Prostate gland (tissue), 2 donors: ENCODE results near the gene HTRA2. TPM values are rescaled to one million over a fixed set of nuclear protein-coding genes. Genes with fewer than 3 reads are reported as not detected.

Experiments used
- DNase-seq: peaks from one replicate; pipeline ENCODE4 v3.0.0-alpha.2; 2019; ENCODE audit warnings: low spot score
- H3K27ac ChIP-seq, 2 donors: fragments of 200-600 bp; sonication (generic); 2 replicates each; pipeline ENCODE4 v1.5.1; 2017 to 2019
- H3K27me3 ChIP-seq: fragments of 200-600 bp; sonication (generic); replicated peaks from 2 replicates; pipeline ENCODE4 v1.5.1; 2019; ENCODE audit not compliant: insufficient read depth
- H3K36me3 ChIP-seq, 2 donors: fragments of 200-600 bp; sonication (generic); 1 replicate in 1 of 2; 2 replicates in 1 of 2; pipeline versions ENCODE4 v1.5.1 to v1.8.1; 2017 to 2019
- H3K4me1 ChIP-seq: fragments of 200-600 bp; sonication (generic); replicated peaks from 2 replicates; pipeline ENCODE4 v1.5.1; 2019
- H3K4me3 ChIP-seq, 2 donors: fragments of 200-600 bp; sonication (generic); 2 replicates each; pipeline ENCODE4 v1.5.1; 2017 to 2019
- H3K9me3 ChIP-seq: fragments of 200-600 bp; sonication (generic); 2 replicates; pipeline ENCODE4 v1.5.1; 2017
- POLR2A ChIP-seq: fragments of 450-650 bp; IDR thresholded peaks from one replicate; pipeline ENCODE4 v1.6.1; 2016; ENCODE audit warnings: antibody characterized with exemption, mild to moderate bottlenecking
- POLR2AphosphoS5 ChIP-seq: sonication (generic); formaldehyde crosslinking; IDR thresholded peaks from one replicate; pipeline ENCODE4 v1.6.1; 2017; ENCODE audit warnings: antibody characterized with exemption
- WGBS: methylation state at CpG from one replicate; pipeline ENCODE4 v1.1.5; 2018; 5-methylcytosine and 5-hydroxymethylcytosine counted together
- intact Hi-C: fragments of 100-400 bp; cut with DNase I; formaldehyde crosslinking; loops from one replicate; pipeline ENCODE4 v1.14.2; 2022
- total RNA-seq, 2 donors: library from RNA; depleted of rRNA; stranded (reverse); fragments of >200 nt; gene quantifications; one replicate each; pipeline ENCODE4 v1.1.0, GENCODE V29; 2016
- TF ChIP-seq, protein P1 (sequence below), 4 experiments: fragments of 200-600 bp in 2 of 4; fragments of 450-650 bp in 2 of 4; sonication (generic) in 2 of 4; IDR thresholded peaks; 1 replicate in 3 of 4; 2 replicates in 1 of 4; pipeline ENCODE4 v1.5.1; 2016 to 2019; ENCODE audit warnings: antibody characterized with exemption in 4 of 4, mild to moderate bottlenecking in 2 of 4, moderate library complexity in 2 of 4

The HTRA2 gene
- total RNA-seq, 2 donors from 2014 or later = 19.1 to 37.9 TPM

DNA sequence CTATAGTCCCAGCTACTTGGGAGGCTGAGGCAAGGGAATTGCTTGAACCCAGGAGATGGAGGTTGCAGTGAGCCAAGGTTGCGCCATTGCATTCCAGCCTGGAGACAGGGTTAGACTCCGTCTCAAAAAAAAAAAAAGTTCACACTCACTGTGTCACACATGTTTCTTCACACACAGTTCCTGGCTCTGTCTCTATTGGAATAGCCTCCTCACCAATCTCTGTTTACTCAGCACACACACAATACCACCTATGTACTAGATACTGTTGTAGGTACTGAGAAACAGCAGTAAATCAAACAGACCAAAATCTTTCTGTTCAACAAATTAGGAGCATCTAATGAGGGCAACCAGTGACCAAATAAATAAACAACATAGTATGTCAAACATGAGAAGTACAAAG lies 43.6 kb upstream of the HTRA2 start:
- H3K27ac ChIP-seq = no peak overlapping the region
- H3K27me3 ChIP-seq = no peaks in the 10 kb centered on the region
- no peak overlapping the region for H3K4me3 ChIP-seq
- H3K4me1 ChIP-seq = peaks cover 7% of the 10 kb centered on the region
- DNase-seq = no peak
- H3K36me3 ChIP-seq = peaks cover 0 to 5% of the 10 kb centered on the region in 2 donors
- H3K9me3 ChIP-seq = no peaks in the 10 kb centered on the region
- TF ChIP-seq, protein P1, sequence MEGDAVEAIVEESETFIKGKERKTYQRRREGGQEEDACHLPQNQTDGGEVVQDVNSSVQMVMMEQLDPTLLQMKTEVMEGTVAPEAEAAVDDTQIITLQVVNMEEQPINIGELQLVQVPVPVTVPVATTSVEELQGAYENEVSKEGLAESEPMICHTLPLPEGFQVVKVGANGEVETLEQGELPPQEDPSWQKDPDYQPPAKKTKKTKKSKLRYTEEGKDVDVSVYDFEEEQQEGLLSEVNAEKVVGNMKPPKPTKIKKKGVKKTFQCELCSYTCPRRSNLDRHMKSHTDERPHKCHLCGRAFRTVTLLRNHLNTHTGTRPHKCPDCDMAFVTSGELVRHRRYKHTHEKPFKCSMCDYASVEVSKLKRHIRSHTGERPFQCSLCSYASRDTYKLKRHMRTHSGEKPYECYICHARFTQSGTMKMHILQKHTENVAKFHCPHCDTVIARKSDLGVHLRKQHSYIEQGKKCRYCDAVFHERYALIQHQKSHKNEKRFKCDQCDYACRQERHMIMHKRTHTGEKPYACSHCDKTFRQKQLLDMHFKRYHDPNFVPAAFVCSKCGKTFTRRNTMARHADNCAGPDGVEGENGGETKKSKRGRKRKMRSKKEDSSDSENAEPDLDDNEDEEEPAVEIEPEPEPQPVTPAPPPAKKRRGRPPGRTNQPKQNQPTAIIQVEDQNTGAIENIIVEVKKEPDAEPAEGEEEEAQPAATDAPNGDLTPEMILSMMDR (IDR thresholded peaks at IDR 0.05) = no peak
- TF ChIP-seq POLR2A (no peak), POLR2AphosphoS5 (no peak)
- WGBS = 87% methylated on average over 2 of the region's 2 CpGs
- intact Hi-C loops = no loop called here

DNA sequence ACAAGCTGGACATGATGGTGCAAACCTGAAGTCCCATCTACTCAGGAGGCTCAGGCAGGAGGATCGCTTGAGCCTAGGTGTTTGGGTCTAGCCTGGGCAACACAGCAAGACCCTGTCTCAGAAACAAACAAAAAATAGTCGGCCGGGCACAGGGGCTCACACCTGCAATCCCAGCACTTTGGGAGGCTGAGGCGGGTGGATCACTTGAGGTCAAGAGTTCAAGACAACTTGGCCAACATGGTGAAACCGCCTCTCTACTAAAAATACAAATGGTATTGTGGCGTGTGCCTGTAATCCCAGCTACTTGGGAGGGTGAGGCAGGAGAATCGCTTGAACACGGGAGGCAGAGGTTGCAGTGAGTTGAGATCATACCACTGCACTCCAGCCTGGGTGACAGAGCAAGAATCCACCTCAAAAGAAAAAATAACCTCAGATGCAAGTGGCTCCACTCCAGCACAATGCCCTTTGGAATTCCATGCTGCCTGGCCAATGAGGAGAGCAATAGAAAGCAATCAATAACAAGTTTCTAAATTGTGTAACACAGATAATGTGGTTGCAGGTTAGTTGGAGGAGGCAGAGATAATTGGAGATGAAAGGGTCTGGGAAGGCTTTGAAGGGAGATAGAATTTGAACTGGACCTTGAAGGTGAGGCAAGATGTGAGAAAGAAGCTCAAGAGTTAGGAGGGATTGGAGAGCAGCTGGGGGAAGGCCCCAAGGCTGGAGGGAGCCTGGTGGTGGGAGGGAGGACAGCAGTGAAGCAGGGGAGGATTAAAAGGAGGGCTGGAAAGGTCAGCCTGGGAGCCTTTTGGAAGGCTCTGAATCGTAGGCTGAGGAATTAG lies 40.9 kb upstream of the HTRA2 start:
- Histone ChIP-seq H3K4me3 (no peak overlapping the region), H3K27ac (no peak overlapping the region), H3K4me1 (no peaks in the 10 kb centered on the region), H3K9me3 (no peaks in the 10 kb centered on the region), H3K36me3 (peaks cover 17 to 24% of the 10 kb centered on the region in 2 donors), H3K27me3 (no peaks in the 10 kb centered on the region)
- TF ChIP-seq POLR2AphosphoS5 = no peak
- TF ChIP-seq, protein P1 (IDR thresholded peaks at IDR 0.05) = no peak
- no peak for DNase-seq
- intact Hi-C loops = no loop called here
- 92% methylated on average over 9 of the region's 9 CpGs for WGBS

DNA sequence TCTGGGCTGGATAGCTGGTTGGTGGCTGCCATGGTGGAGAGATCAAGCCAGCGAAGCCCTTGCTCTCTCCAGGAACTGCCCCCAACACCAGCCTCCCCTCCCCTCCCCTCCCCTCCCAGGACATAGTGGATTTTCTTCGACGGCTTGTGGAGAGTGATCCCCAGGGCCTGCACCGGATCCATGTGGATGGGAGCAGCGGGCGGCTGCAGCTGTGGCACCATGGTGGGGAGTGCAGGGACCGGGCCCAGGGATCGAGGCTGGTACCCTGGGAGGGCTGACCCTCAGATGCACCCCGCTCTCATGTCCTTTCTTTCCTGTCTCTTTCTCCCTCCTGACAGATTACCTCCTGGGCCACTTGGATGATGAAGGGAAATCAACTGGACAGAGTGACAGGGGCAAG lies 39.8 kb upstream of the HTRA2 start:
- H3K36me3 ChIP-seq = peaks cover 17 to 24% of the 10 kb centered on the region in 2 donors
- DNase-seq = no peak
- no peak overlapping the region for H3K27ac ChIP-seq
- H3K4me3 ChIP-seq = no peak overlapping the region
- intact Hi-C loops = no loop called here
- no peaks in the 10 kb centered on the region for H3K27me3 ChIP-seq
- no peaks in the 10 kb centered on the region for H3K9me3 ChIP-seq
- WGBS = 92% methylated on average over 9 of the region's 9 CpGs
- no peaks in the 10 kb centered on the region for H3K4me1 ChIP-seq
- TF ChIP-seq POLR2AphosphoS5 (no peak), POLR2A (no peak)
- TF ChIP-seq, protein P1 (IDR thresholded peaks at IDR 0.05) = no peak

DNA sequence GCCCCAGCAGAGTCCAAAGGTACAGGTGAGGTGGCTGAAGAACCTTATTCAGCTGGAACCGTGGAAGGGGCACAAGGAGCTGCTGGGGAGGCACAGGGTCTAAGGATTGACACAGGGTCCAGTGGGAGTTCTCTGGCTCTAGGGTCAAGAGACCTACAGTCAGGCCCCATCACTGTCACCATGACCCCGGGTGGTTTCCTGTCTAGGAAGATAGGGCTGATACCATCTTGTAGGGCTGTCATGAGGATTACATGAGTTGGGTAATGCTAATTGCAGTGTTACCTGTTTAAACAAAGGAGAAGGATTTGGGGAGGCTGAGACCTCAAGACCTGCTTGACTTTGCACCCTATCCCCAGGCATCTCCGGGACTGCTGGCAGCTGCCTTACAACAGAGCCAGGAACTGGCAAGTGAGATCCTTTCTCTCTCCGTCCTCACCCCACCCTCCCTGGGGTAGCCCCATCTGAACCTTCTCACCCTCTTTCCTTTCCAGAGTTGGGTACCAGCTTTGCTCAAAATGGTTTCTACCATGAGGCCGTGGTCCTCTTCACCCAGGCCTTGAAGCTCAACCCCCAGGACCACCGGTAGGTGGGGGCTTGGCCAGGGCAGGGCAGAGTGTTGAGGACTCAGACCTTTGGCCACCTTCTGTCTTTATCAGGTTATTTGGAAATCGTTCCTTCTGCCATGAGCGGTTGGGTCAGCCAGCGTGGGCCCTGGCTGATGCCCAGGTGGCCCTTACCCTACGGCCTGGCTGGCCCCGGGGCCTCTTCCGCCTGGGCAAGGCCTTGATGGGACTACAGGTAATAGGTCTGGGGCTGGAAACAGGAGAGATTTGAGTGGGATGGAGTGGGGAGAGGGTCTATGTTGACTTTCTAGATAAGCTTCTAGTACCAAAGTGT lies 37.8 kb upstream of the HTRA2 start:
- peaks cover 17 to 24% of the 10 kb centered on the region in 2 donors for H3K36me3 ChIP-seq
- intact Hi-C loops = no loop called here
- no peaks in the 10 kb centered on the region for H3K4me1 ChIP-seq
- no peaks in the 10 kb centered on the region for H3K9me3 ChIP-seq
- no peak for DNase-seq
- H3K27ac ChIP-seq = no peak overlapping the region
- TF ChIP-seq, protein P1 (IDR thresholded peaks at IDR 0.05) = no peak
- TF ChIP-seq POLR2AphosphoS5 = no peak
- TF ChIP-seq POLR2A = no peak
- WGBS = 92% methylated on average over 12 of the region's 12 CpGs
- no peaks in the 10 kb centered on the region for H3K27me3 ChIP-seq
- H3K4me3 ChIP-seq = no peak overlapping the region
